ENCODE measurements around the gene NUMB. TPM values are rescaled to one million over a fixed set of nuclear protein-coding genes. Genes with fewer than 3 reads are reported as not detected.

NUMB gene
- 10 to 100 TPM; 45.1 to 55.0 TPM for total RNA-seq

DNA sequence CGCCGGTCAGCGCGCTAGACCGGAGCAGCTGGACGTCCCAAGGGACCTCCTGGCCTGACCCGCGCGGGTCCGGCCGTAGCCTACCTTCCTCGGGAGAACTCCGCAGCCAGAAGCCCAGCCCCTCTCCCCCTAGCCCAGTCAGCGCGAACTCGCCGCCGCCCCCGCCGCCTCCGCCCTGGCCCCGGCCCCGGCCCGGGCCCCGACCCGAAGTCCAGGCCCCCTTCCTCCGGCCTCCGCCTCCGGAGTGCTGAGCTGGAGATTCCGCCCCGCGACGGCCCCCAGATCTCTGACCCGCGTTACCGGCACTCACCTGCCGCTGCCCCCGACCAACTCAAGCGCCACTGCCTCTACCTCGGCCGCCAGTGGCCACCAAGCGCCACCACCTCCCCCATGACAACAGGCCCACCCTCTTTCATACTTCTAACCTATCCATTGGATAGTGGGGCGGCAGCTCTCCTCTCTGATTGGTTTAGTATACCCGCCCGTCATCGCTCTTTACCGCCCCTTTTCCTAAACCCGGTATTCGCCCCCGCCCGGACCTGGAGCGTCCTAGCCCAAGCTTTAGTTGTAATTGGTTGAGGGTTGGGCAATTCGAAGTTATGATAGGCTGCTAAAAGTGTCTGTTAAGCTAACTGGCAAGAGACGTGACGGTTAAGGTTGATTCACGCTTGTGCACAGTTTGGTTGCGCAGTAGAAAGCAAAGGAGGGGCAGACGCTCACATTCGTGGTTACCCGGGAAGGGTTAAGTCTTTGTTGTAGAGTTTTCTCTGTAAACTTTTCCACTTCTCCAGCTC is at the start of gene NUMB:
TSS of gene NUMB (minus strand) at position 364 of the 794 bp plus-strand sequence. CDS start 102,795 bp downstream, outside the sequence.
- H3K9me3 Mint-ChIP-seq: no peaks in the 10 kb centered on the region
- peak; percentile 96 for ATAC-seq (replicated peaks)
- peak within 1 kb of the TSS; percentile 94 for H3K4me3 Mint-ChIP-seq
- no peaks in the 10 kb centered on the region for H3K27me3 Mint-ChIP-seq
- peaks cover 31% of the 10 kb centered on the region for H3K4me1 Mint-ChIP-seq
- peak within 1 kb of the TSS; percentile 99 for H3K27ac Mint-ChIP-seq
- peaks cover 15% of the 10 kb centered on the region for H3K36me3 Mint-ChIP-seq (ENCODE audit: low read depth)

DNA sequence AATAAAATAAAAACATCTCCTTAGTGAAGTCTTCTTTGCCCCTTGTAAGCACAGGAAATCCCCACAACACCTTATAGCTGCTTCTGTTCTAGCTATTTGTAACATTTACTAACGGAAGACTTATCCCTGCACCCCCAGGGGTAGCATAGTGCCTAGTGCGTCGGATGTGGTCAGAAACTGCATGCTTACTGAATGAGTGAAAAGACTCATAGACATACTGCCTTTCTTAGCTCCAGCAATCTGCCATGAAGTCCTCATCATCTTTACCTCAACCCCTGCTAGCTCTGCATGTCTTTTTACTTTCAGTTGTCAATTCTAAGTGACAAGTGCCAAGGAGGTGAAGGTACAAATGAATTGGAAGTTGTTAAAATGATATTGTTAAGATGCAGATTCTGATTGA is 45.3 kb upstream of the NUMB start:
- no peaks in the 10 kb centered on the region for H3K4me1 Mint-ChIP-seq
- H3K36me3 Mint-ChIP-seq (ENCODE audit: low read depth): peaks cover 31% of the 10 kb centered on the region
- H3K4me3 Mint-ChIP-seq: no peak overlapping the region
- H3K27ac Mint-ChIP-seq: no peak overlapping the region
- H3K9me3 Mint-ChIP-seq: no peaks in the 10 kb centered on the region
- H3K27me3 Mint-ChIP-seq: no peaks in the 10 kb centered on the region
- ATAC-seq (replicated peaks): peak; percentile 53

DNA sequence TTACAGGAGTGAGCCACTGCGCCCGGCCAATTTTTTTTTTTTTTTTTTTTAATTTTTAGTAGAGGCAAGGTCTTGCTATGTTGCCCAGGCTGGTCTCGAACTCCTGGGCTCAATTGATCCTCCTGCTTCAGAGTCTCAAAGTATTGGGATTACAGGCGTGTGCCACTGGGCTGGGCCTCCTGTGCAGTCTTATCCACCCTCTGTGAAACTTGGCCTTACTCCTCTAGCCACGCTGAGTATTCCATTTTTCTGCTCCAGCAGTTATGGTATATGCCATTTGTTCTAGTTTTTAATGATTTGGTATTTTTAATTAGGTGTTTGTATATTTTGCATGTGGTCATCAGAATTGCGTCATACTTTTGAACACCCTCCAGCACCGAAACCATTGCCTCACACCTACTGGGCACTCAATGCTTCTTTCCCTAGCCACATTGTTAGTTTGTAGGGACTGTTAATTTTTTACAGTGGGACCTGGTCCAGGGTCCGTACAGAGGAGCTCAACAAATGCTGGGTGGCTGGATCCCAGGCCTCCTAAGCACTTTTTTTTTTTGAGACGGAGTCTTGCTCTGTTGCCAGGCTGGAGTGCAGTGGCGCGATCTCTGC is 43.8 kb upstream of the NUMB start:
- Mint-ChIP-seq H3K27me3 (no peaks in the 10 kb centered on the region), H3K36me3 (ENCODE audit: low read depth) (peaks cover 32% of the 10 kb centered on the region), H3K4me1 (no peaks in the 10 kb centered on the region), H3K9me3 (no peaks in the 10 kb centered on the region), H3K27ac (no peak overlapping the region), H3K4me3 (no peak overlapping the region)
- no peak for ATAC-seq (replicated peaks)

DNA sequence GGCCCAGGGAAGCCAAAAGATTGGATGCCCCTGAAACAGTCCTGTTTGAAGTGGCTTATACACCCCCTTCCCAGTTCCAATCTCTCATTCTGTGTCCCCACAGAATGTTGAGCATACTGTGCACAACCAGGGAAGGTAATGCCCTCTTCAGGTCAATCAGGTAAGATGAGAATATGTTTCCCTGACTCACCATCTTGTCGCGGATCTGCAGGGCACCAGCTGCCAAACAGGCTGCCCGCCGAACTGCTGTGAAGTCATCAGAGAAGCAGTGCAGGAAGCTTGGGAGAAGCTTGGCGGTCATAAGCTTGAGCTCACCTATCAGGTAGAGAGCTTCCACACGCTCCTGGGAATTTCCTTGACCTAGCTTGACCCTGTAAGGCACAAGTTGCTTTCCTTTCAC is 42.0 kb upstream of the NUMB start:
- Mint-ChIP-seq H3K36me3 (ENCODE audit: low read depth) (peaks cover 42% of the 10 kb centered on the region), H3K27me3 (no peaks in the 10 kb centered on the region)
- no peak for ATAC-seq (replicated peaks)

DNA sequence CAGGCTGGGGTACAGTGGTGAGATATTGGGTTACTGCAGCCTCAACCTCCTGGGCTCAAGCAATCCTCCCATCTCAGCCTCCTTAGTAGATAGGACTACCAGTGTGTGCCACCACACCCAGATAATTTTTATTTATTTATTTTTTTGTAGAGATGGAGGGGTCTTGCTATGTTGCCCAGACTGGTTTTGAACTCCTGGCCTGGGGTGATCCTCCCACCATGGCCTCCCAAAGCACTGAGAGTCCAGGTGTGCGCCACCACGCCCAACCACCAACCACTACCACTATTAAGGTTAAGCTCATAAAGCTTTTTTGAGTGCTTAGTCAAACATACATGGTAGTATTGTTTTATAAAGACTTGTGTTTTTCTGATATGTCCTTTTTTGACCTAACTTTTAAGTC is 36.2 kb upstream of the NUMB start:
- peak overlapping the region; percentile 63 for H3K27ac Mint-ChIP-seq
- H3K27me3 Mint-ChIP-seq: no peaks in the 10 kb centered on the region
- H3K36me3 Mint-ChIP-seq (ENCODE audit: low read depth): peaks cover 59% of the 10 kb centered on the region
- no peak for ATAC-seq (replicated peaks)
- H3K9me3 Mint-ChIP-seq: no peaks in the 10 kb centered on the region
- no peak overlapping the region for H3K4me3 Mint-ChIP-seq
- H3K4me1 Mint-ChIP-seq: peaks cover 13% of the 10 kb centered on the region

More for the DNA sequence above, 42.0 kb upstream of the NUMB start:
- Mint-ChIP-seq H3K4me1 (peaks cover under 1% of the 10 kb centered on the region), H3K4me3 (no peak overlapping the region), H3K27ac (no peak overlapping the region), H3K9me3 (no peaks in the 10 kb centered on the region)

DNA sequence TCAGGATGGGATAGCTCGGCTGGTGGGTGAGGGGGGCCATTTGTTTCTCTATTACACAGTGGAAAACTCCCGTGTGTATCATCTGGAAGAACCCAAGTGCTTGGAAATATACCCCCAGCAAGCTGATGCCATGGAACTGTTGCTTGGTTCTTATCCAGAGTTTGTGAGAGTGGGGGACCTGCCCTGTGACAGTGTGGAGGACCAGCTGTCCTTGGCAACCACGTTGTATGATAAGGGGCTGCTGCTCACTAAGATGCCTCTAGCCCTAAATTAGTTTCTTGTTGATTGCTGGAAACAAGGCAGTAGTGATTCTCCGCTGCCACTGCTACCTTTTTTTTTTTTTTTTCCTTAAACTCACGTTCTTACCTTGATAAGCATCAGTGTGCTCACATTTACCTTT is 34.3 kb upstream of the NUMB start:
- no peaks in the 10 kb centered on the region for H3K27me3 Mint-ChIP-seq
- no peak for ATAC-seq (replicated peaks)
- no peaks in the 10 kb centered on the region for H3K9me3 Mint-ChIP-seq
- H3K27ac Mint-ChIP-seq: no peak overlapping the region
- peaks cover 48% of the 10 kb centered on the region for H3K36me3 Mint-ChIP-seq (ENCODE audit: low read depth)
- H3K4me1 Mint-ChIP-seq: peaks cover 16% of the 10 kb centered on the region
- H3K4me3 Mint-ChIP-seq: peak overlapping the region; percentile 87

DNA sequence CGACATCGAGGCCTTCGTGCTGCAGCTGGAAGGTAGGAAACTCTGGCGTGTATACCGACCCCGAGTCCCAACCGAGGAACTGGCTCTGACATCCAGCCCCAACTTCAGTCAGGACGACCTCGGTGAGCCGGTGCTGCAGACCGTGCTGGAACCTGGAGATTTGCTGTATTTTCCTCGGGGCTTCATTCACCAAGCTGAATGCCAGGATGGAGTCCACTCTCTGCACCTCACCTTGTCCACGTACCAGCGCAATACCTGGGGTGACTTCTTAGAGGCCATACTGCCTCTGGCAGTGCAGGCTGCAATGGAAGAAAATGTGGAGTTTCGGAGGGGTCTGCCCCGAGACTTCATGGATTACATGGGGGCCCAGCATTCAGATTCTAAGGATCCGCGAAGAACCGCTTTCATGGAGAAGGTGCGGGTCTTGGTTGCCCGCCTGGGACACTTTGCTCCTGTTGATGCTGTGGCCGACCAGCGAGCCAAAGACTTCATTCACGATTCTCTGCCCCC is 33.8 kb upstream of the NUMB start:
- Mint-ChIP-seq H3K4me3 (peak overlapping the region; percentile 87), H3K27me3 (no peaks in the 10 kb centered on the region), H3K9me3 (no peaks in the 10 kb centered on the region), H3K27ac (peak overlapping the region; percentile 50), H3K4me1 (peaks cover 16% of the 10 kb centered on the region), H3K36me3 (ENCODE audit: low read depth) (peaks cover 48% of the 10 kb centered on the region)
- no peak for ATAC-seq (replicated peaks)

DNA sequence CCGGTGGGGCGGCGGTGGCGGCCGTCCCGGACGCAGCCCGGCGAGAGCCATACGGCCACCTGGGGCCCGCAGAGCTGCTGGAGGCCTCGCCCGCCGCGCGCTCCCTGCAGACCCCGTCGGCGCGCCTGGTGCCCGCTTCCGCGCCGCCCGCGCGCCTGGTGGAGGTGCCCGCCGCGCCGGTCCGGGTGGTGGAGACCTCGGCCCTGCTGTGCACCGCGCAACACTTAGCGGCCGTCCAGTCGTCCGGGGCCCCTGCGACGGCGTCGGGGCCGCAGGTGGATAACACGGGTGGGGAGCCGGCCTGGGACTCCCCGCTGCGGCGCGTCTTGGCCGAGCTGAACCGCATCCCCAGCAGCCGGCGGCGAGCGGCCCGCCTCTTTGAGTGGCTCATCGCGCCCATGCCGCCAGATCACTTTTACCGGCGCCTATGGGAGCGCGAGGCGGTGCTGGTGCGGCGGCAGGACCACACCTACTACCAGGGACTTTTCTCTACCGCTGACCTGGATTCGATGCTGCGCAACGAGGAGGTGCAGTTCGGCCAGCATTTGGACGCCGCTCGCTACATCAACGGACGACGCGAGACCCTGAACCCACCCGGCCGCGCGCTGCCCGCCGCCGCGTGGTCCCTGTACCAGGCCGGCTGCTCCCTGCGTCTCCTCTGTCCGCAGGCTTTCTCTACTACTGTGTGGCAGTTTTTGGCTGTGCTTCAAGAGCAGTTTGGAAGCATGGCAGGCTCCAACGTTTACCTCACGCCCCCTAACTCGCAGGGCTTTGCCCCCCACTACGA is 33.1 kb upstream of the NUMB start:
- Mint-ChIP-seq H3K27ac (peak overlapping the region; percentile 50), H3K27me3 (no peaks in the 10 kb centered on the region)
- peak; percentile 85 for ATAC-seq (replicated peaks)

DNA sequence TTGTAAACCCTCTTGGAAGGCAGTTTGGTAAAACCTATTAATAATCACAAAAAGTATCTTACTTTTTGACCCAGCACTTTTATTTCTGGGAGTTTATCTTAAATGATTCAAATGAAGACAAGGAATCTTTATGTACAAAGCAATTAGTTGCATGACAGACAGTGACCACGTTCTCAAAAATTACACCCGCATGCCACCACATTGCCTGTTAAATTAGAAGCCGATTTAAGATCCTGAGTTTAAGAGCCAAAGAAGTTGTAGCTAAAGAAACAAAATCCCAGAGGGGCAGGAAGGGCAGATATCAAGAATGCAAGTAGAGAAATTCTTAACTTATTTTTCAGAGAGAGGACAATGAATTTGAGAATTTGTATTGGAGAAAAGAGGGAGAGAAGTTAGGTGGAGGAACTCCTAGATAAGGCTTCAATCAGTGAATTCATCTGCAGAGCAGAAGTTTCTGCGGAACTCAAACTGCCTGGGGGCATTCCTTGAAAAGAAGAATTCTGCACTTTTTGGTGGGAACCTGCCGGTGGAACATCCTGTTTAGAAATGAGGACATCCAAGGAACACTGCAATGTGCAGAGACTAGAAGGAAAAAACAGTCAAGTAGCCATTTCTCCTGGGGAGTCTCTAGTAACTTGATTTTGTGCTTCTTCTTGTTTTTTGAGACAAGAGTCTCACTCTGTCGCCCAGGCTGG is 31.3 kb upstream of the NUMB start:
- peaks cover 10% of the 10 kb centered on the region for H3K4me1 Mint-ChIP-seq
- peak overlapping the region; percentile 70 for H3K4me3 Mint-ChIP-seq
- peaks cover 28% of the 10 kb centered on the region for H3K36me3 Mint-ChIP-seq (ENCODE audit: low read depth)
- peak overlapping the region; percentile 67 for H3K27ac Mint-ChIP-seq
- ATAC-seq (replicated peaks): no peak
- H3K27me3 Mint-ChIP-seq: no peaks in the 10 kb centered on the region
- no peaks in the 10 kb centered on the region for H3K9me3 Mint-ChIP-seq

More for the DNA sequence above, 33.1 kb upstream of the NUMB start:
- Mint-ChIP-seq H3K36me3 (ENCODE audit: low read depth) (peaks cover 47% of the 10 kb centered on the region), H3K9me3 (no peaks in the 10 kb centered on the region), H3K4me1 (peaks cover 16% of the 10 kb centered on the region), H3K4me3 (peak overlapping the region; percentile 87)

DNA sequence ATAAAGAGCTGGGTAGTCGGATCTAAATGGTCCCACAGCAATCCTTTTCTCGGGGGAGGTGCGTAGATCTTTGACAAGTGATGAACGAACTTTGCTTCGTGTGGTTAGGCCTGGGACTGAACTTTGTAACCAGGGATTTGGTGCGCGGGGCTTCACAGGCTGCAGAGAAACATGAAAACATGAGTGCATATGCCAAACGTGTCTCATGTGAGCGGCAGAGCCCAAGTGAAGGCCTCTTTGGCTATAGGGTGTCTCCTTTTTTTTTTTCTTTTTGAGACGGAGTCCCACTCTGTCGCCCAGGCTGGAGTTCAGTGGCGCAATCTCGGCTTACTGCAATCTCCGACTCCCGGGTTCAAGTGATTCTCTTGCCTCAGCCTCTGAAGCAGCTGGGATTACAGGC is 20.3 kb upstream of the NUMB start:
- Mint-ChIP-seq H3K27me3 (no peaks in the 10 kb centered on the region), H3K4me3 (no peak overlapping the region), H3K27ac (no peak overlapping the region), H3K36me3 (ENCODE audit: low read depth) (no peaks in the 10 kb centered on the region), H3K4me1 (no peaks in the 10 kb centered on the region), H3K9me3 (no peaks in the 10 kb centered on the region)
- no peak for ATAC-seq (replicated peaks)

DNA sequence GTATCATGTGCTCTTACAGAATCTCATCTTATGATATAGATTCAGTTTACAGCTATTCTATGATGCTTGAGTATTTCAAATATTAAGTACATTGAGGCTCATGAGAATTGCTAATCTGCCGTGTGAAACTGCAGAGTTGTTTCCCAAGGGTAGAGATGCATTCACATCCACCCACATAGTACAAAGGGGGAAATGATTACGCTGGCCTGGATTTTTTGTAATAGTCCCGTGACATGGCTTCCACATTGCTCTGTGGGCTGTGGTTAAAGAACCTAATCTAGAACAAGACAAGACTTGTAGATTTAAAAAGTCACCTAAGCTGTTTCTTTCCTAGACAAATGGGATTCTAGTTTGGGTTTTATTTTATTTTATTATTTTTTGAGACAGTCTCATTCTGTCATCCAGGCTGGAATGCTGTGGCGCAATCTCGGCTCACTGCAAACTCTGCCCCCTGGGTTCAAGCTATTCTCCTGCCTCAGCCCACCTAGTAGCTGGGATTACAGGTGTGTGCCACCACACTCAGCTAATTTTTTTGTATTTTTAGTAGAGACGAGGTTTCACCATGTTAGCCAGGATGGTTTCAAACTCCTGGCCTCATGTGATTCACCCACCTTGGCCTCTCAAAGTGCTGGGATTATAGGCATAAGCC is 19.4 kb upstream of the NUMB start:
- H3K27ac Mint-ChIP-seq: peak overlapping the region; percentile 56
- no peaks in the 10 kb centered on the region for H3K27me3 Mint-ChIP-seq
- H3K4me3 Mint-ChIP-seq: no peak overlapping the region
- no peaks in the 10 kb centered on the region for H3K4me1 Mint-ChIP-seq
- H3K9me3 Mint-ChIP-seq: no peaks in the 10 kb centered on the region
- peak; percentile 79 for ATAC-seq (replicated peaks)
- H3K36me3 Mint-ChIP-seq (ENCODE audit: low read depth): no peaks in the 10 kb centered on the region

DNA sequence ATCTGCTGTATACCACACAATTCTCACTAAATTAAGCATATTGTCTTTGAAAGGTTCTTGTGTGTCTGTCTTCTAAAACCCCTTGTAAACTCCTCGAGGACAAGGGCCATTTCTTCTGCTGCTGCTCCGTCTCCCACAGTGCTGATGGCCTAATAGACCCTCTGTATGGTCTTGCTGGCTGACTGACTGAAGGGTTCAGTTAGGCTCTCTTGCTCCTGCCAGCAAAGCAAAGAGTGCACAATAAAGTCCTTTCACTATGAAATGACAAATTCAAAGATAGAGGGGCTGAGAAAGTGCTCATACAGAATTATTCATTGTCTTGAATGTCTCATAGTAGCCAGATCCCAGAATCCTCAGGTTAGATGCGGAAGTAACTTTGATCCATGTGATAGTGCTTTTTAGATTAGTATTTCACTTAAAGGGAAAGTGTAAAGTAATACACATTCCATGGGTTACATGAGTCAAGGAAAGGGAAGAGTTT is 18.1 kb upstream of the NUMB start:
- peak overlapping the region; percentile 40 for H3K27ac Mint-ChIP-seq
- H3K9me3 Mint-ChIP-seq: no peaks in the 10 kb centered on the region
- H3K4me3 Mint-ChIP-seq: no peak overlapping the region
- H3K36me3 Mint-ChIP-seq (ENCODE audit: low read depth): no peaks in the 10 kb centered on the region
- H3K4me1 Mint-ChIP-seq: no peaks in the 10 kb centered on the region
- H3K27me3 Mint-ChIP-seq: no peaks in the 10 kb centered on the region
- no peak for ATAC-seq (replicated peaks)

DNA sequence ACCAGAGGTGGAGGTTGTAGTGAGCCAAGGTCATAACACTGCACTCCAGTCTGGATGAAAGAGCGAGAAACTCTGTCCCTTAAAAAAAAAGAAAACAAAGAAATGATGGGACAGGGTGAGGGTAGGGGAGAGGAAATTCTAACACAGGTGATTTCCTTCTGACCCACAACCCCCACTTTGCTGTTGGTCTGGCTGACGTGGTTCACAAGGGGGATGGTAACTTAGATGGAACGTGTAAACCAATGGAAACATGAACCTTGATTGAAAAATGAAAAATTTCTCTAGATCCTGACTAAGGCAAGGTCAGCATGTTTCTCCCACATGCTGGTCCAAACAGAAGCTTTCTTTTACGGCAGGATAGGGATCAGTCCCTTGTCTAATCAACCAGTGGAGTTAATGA is 16.6 kb upstream of the NUMB start:
- Mint-ChIP-seq H3K4me3 (no peak overlapping the region), H3K36me3 (ENCODE audit: low read depth) (no peaks in the 10 kb centered on the region), H3K9me3 (no peaks in the 10 kb centered on the region), H3K4me1 (no peaks in the 10 kb centered on the region), H3K27me3 (no peaks in the 10 kb centered on the region), H3K27ac (no peak overlapping the region)
- ATAC-seq (replicated peaks): no peak

All from activated T-helper 17 cell treated with anti-CD3 and anti-CD28 coated beads, Interleukin-2, amount 50 U/mL, for 72 hours (primary cell).